Lung (tissue), 12 donors: ENCODE data around the gene TTC3. TPM values are rescaled to one million over a fixed set of nuclear protein-coding genes. Genes with fewer than 3 reads are reported as not detected.

Source experiments
- ATAC-seq: fragments of 200-7000 bp; cut with Tn5 transposase; one replicate; pipeline ENCODE4 v1.9.1; 2020; ENCODE audit warnings: moderate number of reproducible peaks; ENCODE audit not compliant: insufficient read depth, low FRiP score
- DNase-seq, 3 donors: peaks; one replicate each; pipeline ENCODE4 v3.0.0-alpha.2; 2013 to 2017
- H3K27ac ChIP-seq, 2 donors: one replicate each; pipeline ENCODE4 v1.5.1; 2013; ENCODE audit warnings: mild to moderate bottlenecking in 2 of 2, moderate library complexity in 2 of 2, control low read depth in 1 of 2, inconsistent platforms in 1 of 2, low read depth in 1 of 2, low read length in 1 of 2
- H3K27me3 ChIP-seq, 3 donors: one replicate each; pipeline ENCODE4 v1.5.1; 2013; ENCODE audit warnings: low read length in 2 of 3; ENCODE audit not compliant: control insufficient read depth in 3 of 3, insufficient read depth in 3 of 3
- H3K36me3 ChIP-seq, 4 donors: one replicate each; pipeline ENCODE4 v1.5.1; 2013; ENCODE audit warnings: low read length in 4 of 4, mild to moderate bottlenecking in 1 of 4, moderate library complexity in 1 of 4; ENCODE audit not compliant: control insufficient read depth in 4 of 4, insufficient read depth in 4 of 4
- H3K4me1 ChIP-seq, 5 donors: one replicate each; pipeline ENCODE4 v1.5.1; 2013; ENCODE audit warnings: low read length in 5 of 5, mild to moderate bottlenecking in 2 of 5, moderate library complexity in 1 of 5; ENCODE audit not compliant: control insufficient read depth in 5 of 5, insufficient read depth in 5 of 5
- H3K4me3 ChIP-seq: one replicate; pipeline ENCODE4 v1.5.1; 2013; ENCODE audit warnings: mild to moderate bottlenecking, control low read depth, moderate library complexity
- H3K9ac ChIP-seq, 2 donors: one replicate each; pipeline ENCODE4 v1.5.1; 2013; ENCODE audit warnings: low read length in 2 of 2, control low read depth in 1 of 2; ENCODE audit not compliant: insufficient read depth in 1 of 2
- H3K9me3 ChIP-seq, 4 donors: one replicate each; pipeline ENCODE4 v1.5.1; 2013; ENCODE audit warnings: low read length in 3 of 4, mild to moderate bottlenecking in 1 of 4, moderate library complexity in 1 of 4; ENCODE audit not compliant: control insufficient read depth in 4 of 4, insufficient read depth in 3 of 4
- WGBS, 2 donors: extraction: QIAGEN DNeasy Blood & Tissue Kit; methylation state at CpG; one replicate each; pipeline ENCODE4 v1.1.7; 2013; 5-methylcytosine and 5-hydroxymethylcytosine counted together
- polyA plus RNA-seq, 2 donors: library from polyadenylated mRNA; stranded (reverse); fragments of 200-250 nt; gene quantifications; one replicate each; pipeline ENCODE4 v1.2.1, GENCODE V29; 2013
- total RNA-seq, 2 donors: library from RNA; depleted of rRNA in 1 of 2; stranded (reverse); fragments of >200 nt in 1 of 2; gene quantifications; one replicate each; pipeline ENCODE4 v1.2.1, GENCODE V29; 2014 to 2021
- TF ChIP-seq, protein P1 (sequence below): IDR thresholded peaks from 2 replicates; pipeline ENCODE4 v1.5.1; 2012; ENCODE audit warnings: mild to moderate bottlenecking; ENCODE audit errors: control extremely low read depth, extremely low read depth
- donor health status: control.
- donor health status: control.
- donor health status: Bipolar disorder and iron deficiency.
- donor health status: healthy.
- donor health status: DM: yes; HTN: yes; CAD: no.

Gene TTC3
- total and polyA plus RNA-seq, 4 donors: 19.0 to 310 (median 50.9) TPM

DNA sequence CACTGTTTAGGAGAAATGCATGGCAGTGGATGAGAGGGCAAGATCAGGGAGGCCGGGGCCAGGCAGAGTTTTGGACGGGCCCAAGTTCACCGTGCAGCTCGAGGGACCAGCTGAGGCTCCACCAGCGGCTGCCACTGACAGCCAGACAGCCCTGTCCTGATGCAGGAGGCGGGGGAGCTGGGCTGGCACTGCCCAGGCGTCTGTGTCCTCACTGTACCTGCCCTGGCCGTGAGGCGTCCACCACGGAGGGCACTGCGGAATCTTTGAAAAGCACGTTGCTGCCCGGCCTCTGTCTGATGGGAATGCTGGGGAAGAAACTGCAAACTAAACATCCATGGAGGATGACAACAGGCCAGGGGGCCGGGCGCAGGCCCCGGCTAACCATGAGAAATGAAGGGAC lies 158.6 kb downstream of the TTC3 start:
- DNase-seq: no peak
- no peak overlapping the region for H3K9ac ChIP-seq
- 93 to 94% methylated on average over 16 of the region's 16 CpGs for WGBS, 2 donors

DNA sequence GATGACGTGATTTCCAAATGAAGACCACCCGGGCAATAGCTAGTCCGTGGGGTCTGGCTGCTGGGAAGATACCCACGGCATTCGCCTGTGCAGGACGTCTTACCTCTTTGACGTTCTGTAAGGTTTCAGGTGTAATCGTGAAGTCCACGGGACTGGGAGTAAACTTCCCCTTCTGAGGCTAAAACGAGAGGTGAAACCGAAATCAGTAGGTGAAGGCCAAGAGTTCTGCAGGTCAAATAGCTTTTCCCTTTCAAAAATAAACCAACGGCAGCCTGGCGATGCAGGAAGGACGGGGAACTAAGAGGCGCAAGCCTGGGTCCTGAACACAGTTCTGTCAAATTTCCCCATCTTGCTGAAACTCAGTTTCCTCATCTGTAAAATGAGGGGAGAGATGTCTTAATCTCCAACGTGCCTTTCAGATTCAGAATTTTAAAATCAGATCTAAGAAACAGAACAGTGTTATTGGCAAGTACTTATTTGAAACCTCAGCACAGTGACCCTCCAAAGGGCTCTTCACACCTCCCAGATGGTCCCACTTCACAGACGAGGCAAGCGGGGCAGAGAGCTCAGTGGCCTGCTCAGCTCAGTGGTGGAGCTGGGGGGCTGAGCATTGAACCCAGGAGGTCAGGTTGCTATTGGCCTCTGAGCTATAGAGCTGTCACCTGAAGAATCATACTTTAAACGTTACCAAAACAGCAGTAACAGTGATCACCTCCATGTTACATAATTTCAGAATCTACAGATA lies 159.4 kb downstream of the TTC3 start:
- Histone ChIP-seq H3K9me3 (peaks cover 0 to under 1% (median 0%) of the 10 kb centered on the region in 4 donors), H3K4me1 (no peaks in the 10 kb centered on the region), H3K27me3 (no peaks in the 10 kb centered on the region), H3K36me3 (peaks cover 10 to 41% (median 25%) of the 10 kb centered on the region in 4 donors), H3K4me3 (no peak overlapping the region), H3K9ac (no peak overlapping the region), H3K27ac (no peak overlapping the region)
- WGBS, 2 donors: 87 to 91% methylated on average over 19 of the region's 19 CpGs
- ATAC-seq (no peak), DNase-seq (no peak)
- TF ChIP-seq, protein P1, sequence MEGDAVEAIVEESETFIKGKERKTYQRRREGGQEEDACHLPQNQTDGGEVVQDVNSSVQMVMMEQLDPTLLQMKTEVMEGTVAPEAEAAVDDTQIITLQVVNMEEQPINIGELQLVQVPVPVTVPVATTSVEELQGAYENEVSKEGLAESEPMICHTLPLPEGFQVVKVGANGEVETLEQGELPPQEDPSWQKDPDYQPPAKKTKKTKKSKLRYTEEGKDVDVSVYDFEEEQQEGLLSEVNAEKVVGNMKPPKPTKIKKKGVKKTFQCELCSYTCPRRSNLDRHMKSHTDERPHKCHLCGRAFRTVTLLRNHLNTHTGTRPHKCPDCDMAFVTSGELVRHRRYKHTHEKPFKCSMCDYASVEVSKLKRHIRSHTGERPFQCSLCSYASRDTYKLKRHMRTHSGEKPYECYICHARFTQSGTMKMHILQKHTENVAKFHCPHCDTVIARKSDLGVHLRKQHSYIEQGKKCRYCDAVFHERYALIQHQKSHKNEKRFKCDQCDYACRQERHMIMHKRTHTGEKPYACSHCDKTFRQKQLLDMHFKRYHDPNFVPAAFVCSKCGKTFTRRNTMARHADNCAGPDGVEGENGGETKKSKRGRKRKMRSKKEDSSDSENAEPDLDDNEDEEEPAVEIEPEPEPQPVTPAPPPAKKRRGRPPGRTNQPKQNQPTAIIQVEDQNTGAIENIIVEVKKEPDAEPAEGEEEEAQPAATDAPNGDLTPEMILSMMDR: no peak

More for the DNA sequence above, 158.6 kb downstream of the TTC3 start:
- peaks cover 16 to 48% (median 28%) of the 10 kb centered on the region in 4 donors for H3K36me3 ChIP-seq
- H3K27me3 ChIP-seq: no peaks in the 10 kb centered on the region
- ATAC-seq: no peak
- TF ChIP-seq, protein P1: no peak
- no peak overlapping the region for H3K27ac ChIP-seq
- H3K9me3 ChIP-seq: peaks cover 0 to 5% (median 0%) of the 10 kb centered on the region in 4 donors
- H3K4me1 ChIP-seq: peaks cover 0 to 1% (median 0%) of the 10 kb centered on the region in 5 donors
- H3K4me3 ChIP-seq: no peak overlapping the region

DNA sequence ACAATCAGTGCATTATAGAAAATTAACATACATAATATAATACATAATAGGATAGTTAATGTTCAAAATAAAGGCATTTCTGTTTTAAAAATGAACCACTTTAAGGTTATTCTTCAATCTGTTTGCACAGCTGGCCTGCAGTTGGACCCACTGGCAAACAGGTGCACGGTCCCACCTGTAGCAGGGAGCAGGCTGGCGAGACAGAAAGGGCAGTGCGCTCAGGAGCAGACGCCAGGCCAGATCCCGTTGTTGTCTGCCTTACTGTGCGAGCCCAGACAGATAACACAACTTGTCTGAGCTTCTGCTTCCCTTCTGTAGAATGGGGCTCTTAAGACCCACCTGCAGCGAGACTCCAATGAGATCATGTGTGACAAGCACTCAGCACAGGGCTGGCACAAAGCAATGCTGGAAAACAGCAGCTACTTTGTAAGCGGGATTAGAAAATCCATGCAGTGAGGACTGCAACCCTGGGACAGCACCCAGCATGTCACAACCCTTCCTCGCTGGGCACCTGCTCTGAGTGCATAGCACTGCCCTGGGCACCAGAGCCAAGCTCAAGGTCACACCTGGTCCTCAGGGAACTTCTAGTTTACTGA lies 160.6 kb downstream of the TTC3 start:
- H3K4me1 ChIP-seq: no peaks in the 10 kb centered on the region
- H3K4me3 ChIP-seq: no peak overlapping the region
- 94 to 97% methylated on average over 9 of the region's 9 CpGs for WGBS, 2 donors
- no peak overlapping the region for H3K9ac ChIP-seq
- TF ChIP-seq, protein P1: no peak
- no peak overlapping the region for H3K27ac ChIP-seq
- ATAC-seq: no peak
- H3K36me3 ChIP-seq: peaks cover 6 to 39% (median 25%) of the 10 kb centered on the region in 4 donors
- no peak for DNase-seq
- H3K9me3 ChIP-seq: no peaks in the 10 kb centered on the region
- no peaks in the 10 kb centered on the region for H3K27me3 ChIP-seq
